ENCODE results near the gene RPRD1B. TPM values are rescaled to one million over a fixed set of nuclear protein-coding genes. Genes with fewer than 3 reads are reported as not detected.

The RPRD1B gene
- total RNA-seq, 2 donors from 2014 or later, result 22.1 to 29.6 TPM

GRCh38 chr20:38031957-38032356 lies 1.6 kb upstream of the RPRD1B start:
- WGBS, 2 experiments (ENCODE audit: insufficient coverage in 1 of 2, insufficient read length in 1 of 2), result 91 to 100% methylated on average over 2 to 3 of the region's 3 CpGs
- TF ChIP-seq, protein P1, sequence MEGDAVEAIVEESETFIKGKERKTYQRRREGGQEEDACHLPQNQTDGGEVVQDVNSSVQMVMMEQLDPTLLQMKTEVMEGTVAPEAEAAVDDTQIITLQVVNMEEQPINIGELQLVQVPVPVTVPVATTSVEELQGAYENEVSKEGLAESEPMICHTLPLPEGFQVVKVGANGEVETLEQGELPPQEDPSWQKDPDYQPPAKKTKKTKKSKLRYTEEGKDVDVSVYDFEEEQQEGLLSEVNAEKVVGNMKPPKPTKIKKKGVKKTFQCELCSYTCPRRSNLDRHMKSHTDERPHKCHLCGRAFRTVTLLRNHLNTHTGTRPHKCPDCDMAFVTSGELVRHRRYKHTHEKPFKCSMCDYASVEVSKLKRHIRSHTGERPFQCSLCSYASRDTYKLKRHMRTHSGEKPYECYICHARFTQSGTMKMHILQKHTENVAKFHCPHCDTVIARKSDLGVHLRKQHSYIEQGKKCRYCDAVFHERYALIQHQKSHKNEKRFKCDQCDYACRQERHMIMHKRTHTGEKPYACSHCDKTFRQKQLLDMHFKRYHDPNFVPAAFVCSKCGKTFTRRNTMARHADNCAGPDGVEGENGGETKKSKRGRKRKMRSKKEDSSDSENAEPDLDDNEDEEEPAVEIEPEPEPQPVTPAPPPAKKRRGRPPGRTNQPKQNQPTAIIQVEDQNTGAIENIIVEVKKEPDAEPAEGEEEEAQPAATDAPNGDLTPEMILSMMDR (conservative IDR thresholded peaks at IDR 0.05), result no peak
- Mint-ChIP-seq H3K27me3 (ENCODE audit: insufficient read depth) (no peaks in the 10 kb centered on the region), H3K36me3 (ENCODE audit: low read depth) (peaks cover 40% of the 10 kb centered on the region), H3K4me3 (peak overlapping the region; percentile 97), H3K27ac (no peak overlapping the region), H3K9me3 (no peaks in the 10 kb centered on the region), H3K4me1 (peaks cover 10% of the 10 kb centered on the region)
- H3K36me3 ChIP-seq (ENCODE audit: control insufficient read depth, insufficient read depth, low read length), result peaks cover 17% of the 10 kb centered on the region
- H3K4me3 ChIP-seq (ENCODE audit: low read length), result peak overlapping the region; percentile 95
- no peaks in the 10 kb centered on the region for H3K4me1 ChIP-seq (ENCODE audit: control insufficient read depth, insufficient read depth, low read length)
- DNase-seq, result no peak
- no peaks in the 10 kb centered on the region for H3K27me3 ChIP-seq (ENCODE audit: control insufficient read depth, insufficient read depth, low read length, poor library complexity, severe bottlenecking)
- no peak overlapping the region for H3K9ac ChIP-seq (ENCODE audit: extremely low read depth, low read length, poor library complexity, severe bottlenecking)
- H3K9me3 ChIP-seq (ENCODE audit: control insufficient read depth, low read length), result no peaks in the 10 kb centered on the region
- no peak overlapping the region for H3K27ac ChIP-seq (ENCODE audit: low read depth, low read length)

GRCh38 chr20:38032585-38033329 lies 789 bp upstream of the RPRD1B start:
- Mint-ChIP-seq H3K4me3 (peak overlapping the region; percentile 97), H3K36me3 (ENCODE audit: low read depth) (peaks cover 45% of the 10 kb centered on the region), H3K27me3 (ENCODE audit: insufficient read depth) (no peaks in the 10 kb centered on the region), H3K9me3 (no peaks in the 10 kb centered on the region), H3K4me1 (peaks cover 10% of the 10 kb centered on the region), H3K27ac (peak overlapping the region; percentile 99)
- Histone ChIP-seq H3K27ac (ENCODE audit: low read depth, low read length) (peak overlapping the region; percentile 81), H3K4me3 (ENCODE audit: low read length) (peak overlapping the region; percentile 95), H3K4me1 (ENCODE audit: control insufficient read depth, insufficient read depth, low read length) (no peaks in the 10 kb centered on the region), H3K9me3 (ENCODE audit: control insufficient read depth, low read length) (no peaks in the 10 kb centered on the region), H3K9ac (ENCODE audit: extremely low read depth, low read length, poor library complexity, severe bottlenecking) (peak overlapping the region; percentile 92), H3K36me3 (ENCODE audit: control insufficient read depth, insufficient read depth, low read length) (peaks cover 25% of the 10 kb centered on the region), H3K27me3 (ENCODE audit: control insufficient read depth, insufficient read depth, low read length, poor library complexity, severe bottlenecking) (no peaks in the 10 kb centered on the region)
- TF ChIP-seq, protein P1 (conservative IDR thresholded peaks at IDR 0.05), result no peak
- 41 to 58% methylated on average over 18 to 28 of the region's 28 CpGs for WGBS, 2 experiments (ENCODE audit: insufficient coverage in 1 of 2, insufficient read length in 1 of 2)
- no peak for DNase-seq

- peak overlapping the region; percentile 99 for H3K27ac Mint-ChIP-seq
- Histone ChIP-seq H3K4me3 (ENCODE audit: low read length) (peak overlapping the region; percentile 95), H3K27me3 (ENCODE audit: control insufficient read depth, insufficient read depth, low read length, poor library complexity, severe bottlenecking) (no peaks in the 10 kb centered on the region), H3K4me1 (ENCODE audit: control insufficient read depth, insufficient read depth, low read length) (no peaks in the 10 kb centered on the region), H3K9ac (ENCODE audit: extremely low read depth, low read length, poor library complexity, severe bottlenecking) (peak overlapping the region; percentile 92), H3K36me3 (ENCODE audit: control insufficient read depth, insufficient read depth, low read length) (peaks cover 29% of the 10 kb centered on the region), H3K27ac (ENCODE audit: low read depth, low read length) (peak overlapping the region; percentile 81), H3K9me3 (ENCODE audit: control insufficient read depth, low read length) (no peaks in the 10 kb centered on the region)
- 15 to 18% methylated on average over 9 to 14 of the region's 14 CpGs for WGBS, 2 experiments (ENCODE audit: insufficient coverage in 1 of 2, insufficient read length in 1 of 2)
- H3K4me1 Mint-ChIP-seq, result peaks cover 10% of the 10 kb centered on the region
- H3K4me3 Mint-ChIP-seq, result peak overlapping the region; percentile 97
- H3K36me3 Mint-ChIP-seq (ENCODE audit: low read depth), result peaks cover 40% of the 10 kb centered on the region
- TF ChIP-seq, protein P1 (conservative IDR thresholded peaks at IDR 0.05), result no peak
- H3K9me3 Mint-ChIP-seq, result no peaks in the 10 kb centered on the region
- H3K27me3 Mint-ChIP-seq (ENCODE audit: insufficient read depth), result no peaks in the 10 kb centered on the region
- no peak for DNase-seq
Measured at GRCh38 chr20:38034108-38034649, 633 bp downstream of the RPRD1B start.

All from endodermal cell (in vitro differentiated cells).